ENCODE data around the gene TMC3.
"Not testable (repeated sequence)": the region's sequence is repeated elsewhere in the genome, so short reads cannot be mapped to it uniquely, and the experiment has no call there.

TMC3 gene

GRCh38 chr15:81341351-81341750 is 32.7 kb downstream of the TMC3 start:
- DNase-seq, result no peak

- DNase-seq, result no peak
These were observed 34.2 kb downstream of the TMC3 start for GRCh38 chr15:81339851-81340250.

GRCh38 chr15:81339321-81339720 is 34.7 kb downstream of the TMC3 start:
- no peak for DNase-seq

GRCh38 chr15:81338170-81339007 is 35.6 kb downstream of the TMC3 start:
- DNase-seq, result no peak

GRCh38 chr15:81337713-81338157 is 36.3 kb downstream of the TMC3 start:
- no peak for DNase-seq

GRCh38 chr15:81337241-81337640 is 36.8 kb downstream of the TMC3 start:
- no peak for DNase-seq

GRCh38 chr15:81336568-81336967 is 37.4 kb downstream of the TMC3 start:
- DNase-seq, result no peak

GRCh38 chr15:81335631-81336030 is 38.4 kb downstream of the TMC3 start:
- no peak for DNase-seq

GRCh38 chr15:81334768-81335435 is 39.1 kb downstream of the TMC3 start:
- DNase-seq, result no peak

- no peak for DNase-seq
These were observed 40.6 kb downstream of the TMC3 start for GRCh38 chr15:81333363-81333762.

GRCh38 chr15:81332326-81332725 is 41.7 kb downstream of the TMC3 start:
- no peak for DNase-seq

- no peak for DNase-seq
These were observed 42.4 kb downstream of the TMC3 start for GRCh38 chr15:81331600-81331999.

- not testable (repeated sequence) for DNase-seq
These were observed 42.9 kb downstream of the TMC3 start for GRCh38 chr15:81331141-81331540.

GRCh38 chr15:81330366-81331090 is 43.5 kb downstream of the TMC3 start:
- no peak for DNase-seq

GRCh38 chr15:81329446-81329845 is 44.6 kb downstream of the TMC3 start:
- no peak for DNase-seq

GRCh38 chr15:81327516-81327915 is 46.5 kb downstream of the TMC3 start:
- no peak for DNase-seq

- no peak for DNase-seq
These were observed 47.4 kb downstream of the TMC3 start for GRCh38 chr15:81326466-81327212.

GRCh38 chr15:81323944-81324881 is 49.8 kb downstream of the TMC3 start, which contains the start of gene STARD5:
Gene STARD5, minus strand, starts transcription at chr15:81324141. Its CDS starts 42 bp downstream, at chr15:81324099.
- peak; percentile 70 for DNase-seq

- DNase-seq, result no peak
These were observed 50.5 kb downstream of the TMC3 start for GRCh38 chr15:81323559-81323943.

GRCh38 chr15:81322676-81323253 is 51.2 kb downstream of the TMC3 start:
- no peak for DNase-seq

GRCh38 chr15:81321667-81322066 is 52.3 kb downstream of the TMC3 start:
- no peak for DNase-seq

All from NCI-H1436 treated with DMSO at 0.1 percent for 48 hours (cell line).